ENCODE results near the gene CTXN1. TPM values are rescaled to one million over a fixed set of nuclear protein-coding genes. Genes with fewer than 3 reads are reported as not detected.
"Not testable (repeated sequence)": the region's sequence is repeated elsewhere in the genome, so short reads cannot be mapped to it uniquely, and the experiment has no call there.

Gene CTXN1
- total RNA-seq, 1 donor from 2014 or later, result not detected

DNA sequence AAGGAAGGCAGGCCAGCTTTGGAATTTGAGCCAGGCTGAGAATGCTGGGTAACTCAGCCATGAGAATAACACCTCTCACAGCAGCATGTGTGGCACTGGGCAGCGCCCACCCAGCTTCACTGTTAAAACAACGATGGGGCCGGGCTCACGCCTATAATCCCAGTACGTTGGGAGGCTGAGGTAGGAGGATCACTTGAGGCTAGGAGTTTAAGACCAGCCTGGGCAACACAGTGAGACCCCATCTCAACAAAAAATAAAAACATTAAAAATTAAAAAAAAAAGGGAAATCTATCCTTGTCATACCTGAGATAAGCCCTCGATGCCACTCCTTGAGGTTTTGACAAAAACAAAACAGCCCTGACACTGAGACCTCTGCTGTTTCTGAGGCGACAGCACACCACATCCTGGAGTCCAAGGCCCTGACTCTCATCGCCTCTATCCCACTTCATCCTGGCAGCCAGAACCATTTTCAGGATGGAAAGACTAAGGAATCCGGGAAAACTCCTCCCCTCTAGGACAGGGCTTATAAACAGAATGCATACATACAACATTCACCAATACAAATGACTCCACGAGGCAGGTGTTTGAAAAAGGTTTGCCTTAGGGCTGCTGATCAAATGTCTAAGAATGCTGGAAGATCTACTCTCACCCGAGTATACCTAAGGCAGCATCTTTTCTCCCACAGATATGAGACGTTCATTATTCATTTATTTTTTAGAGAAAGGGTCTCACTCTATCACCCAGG, 40.2 kb upstream of the CTXN1 start:
- Mint-ChIP-seq H3K27me3 (no peaks in the 10 kb centered on the region), H3K9me3 (no peaks in the 10 kb centered on the region), H3K4me3 (no peak overlapping the region), H3K4me1 (peaks cover 1% of the 10 kb centered on the region), H3K36me3 (ENCODE audit: low read depth) (peaks cover 81% of the 10 kb centered on the region), H3K27ac (no peak overlapping the region)
- TF ChIP-seq, protein P1, sequence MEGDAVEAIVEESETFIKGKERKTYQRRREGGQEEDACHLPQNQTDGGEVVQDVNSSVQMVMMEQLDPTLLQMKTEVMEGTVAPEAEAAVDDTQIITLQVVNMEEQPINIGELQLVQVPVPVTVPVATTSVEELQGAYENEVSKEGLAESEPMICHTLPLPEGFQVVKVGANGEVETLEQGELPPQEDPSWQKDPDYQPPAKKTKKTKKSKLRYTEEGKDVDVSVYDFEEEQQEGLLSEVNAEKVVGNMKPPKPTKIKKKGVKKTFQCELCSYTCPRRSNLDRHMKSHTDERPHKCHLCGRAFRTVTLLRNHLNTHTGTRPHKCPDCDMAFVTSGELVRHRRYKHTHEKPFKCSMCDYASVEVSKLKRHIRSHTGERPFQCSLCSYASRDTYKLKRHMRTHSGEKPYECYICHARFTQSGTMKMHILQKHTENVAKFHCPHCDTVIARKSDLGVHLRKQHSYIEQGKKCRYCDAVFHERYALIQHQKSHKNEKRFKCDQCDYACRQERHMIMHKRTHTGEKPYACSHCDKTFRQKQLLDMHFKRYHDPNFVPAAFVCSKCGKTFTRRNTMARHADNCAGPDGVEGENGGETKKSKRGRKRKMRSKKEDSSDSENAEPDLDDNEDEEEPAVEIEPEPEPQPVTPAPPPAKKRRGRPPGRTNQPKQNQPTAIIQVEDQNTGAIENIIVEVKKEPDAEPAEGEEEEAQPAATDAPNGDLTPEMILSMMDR (IDR thresholded peaks at IDR 0.05), result no peak
- POLR2A ChIA-PET, result no interaction called here
- intact Hi-C loops (cut with micrococcal nuclease), result no loop called here
- CTCF ChIA-PET, result interaction anchor here (1.0 kb wide), 1 partner anchor 22 kb away, joined by 3 read pairs; no protein-coding TSS in a partner anchor
- ATAC-seq (ENCODE audit: low read depth) (no peak), DNase-seq (no peak)

DNA sequence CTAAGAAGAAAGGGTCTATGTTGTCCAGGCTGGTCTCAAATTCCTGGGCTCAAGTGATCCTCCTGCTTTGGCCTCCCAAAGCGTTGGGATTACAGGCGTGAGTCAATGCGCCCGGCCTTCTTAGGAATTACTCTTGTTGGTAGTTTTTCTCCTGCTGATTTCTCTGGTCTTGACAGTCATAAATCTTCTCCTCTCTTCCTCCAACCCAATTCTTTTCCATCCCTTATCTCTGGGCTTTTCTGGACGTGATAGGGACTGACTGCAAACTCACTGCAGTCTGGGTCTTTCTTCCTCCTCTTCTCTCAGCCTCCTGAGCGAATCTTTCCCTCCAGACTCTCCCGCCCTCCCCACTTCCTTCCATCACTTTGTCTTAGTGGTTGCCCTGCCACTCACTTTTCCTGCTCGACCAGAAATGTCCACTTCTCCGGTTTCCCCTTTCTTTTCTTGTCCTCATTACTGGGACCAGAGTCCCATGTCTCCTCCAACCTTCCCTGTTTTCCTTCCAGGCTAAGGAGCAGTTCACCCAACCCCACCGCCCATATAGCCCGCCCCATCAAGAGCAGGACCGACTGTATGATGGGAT, 39.4 kb upstream of the CTXN1 start:
- H3K36me3 Mint-ChIP-seq (ENCODE audit: low read depth), result peaks cover 77% of the 10 kb centered on the region
- no peak overlapping the region for H3K4me3 Mint-ChIP-seq
- no peak for DNase-seq
- TF ChIP-seq, protein P1 (IDR thresholded peaks at IDR 0.05), result no peak
- ChIA-PET POLR2A (no interaction called here), CTCF (no interaction called here)
- H3K27ac Mint-ChIP-seq, result no peak overlapping the region
- no peaks in the 10 kb centered on the region for H3K27me3 Mint-ChIP-seq
- no peak for ATAC-seq (ENCODE audit: low read depth)
- no peaks in the 10 kb centered on the region for H3K4me1 Mint-ChIP-seq
- no peaks in the 10 kb centered on the region for H3K9me3 Mint-ChIP-seq
- intact Hi-C loops (cut with micrococcal nuclease), result no loop called here

DNA sequence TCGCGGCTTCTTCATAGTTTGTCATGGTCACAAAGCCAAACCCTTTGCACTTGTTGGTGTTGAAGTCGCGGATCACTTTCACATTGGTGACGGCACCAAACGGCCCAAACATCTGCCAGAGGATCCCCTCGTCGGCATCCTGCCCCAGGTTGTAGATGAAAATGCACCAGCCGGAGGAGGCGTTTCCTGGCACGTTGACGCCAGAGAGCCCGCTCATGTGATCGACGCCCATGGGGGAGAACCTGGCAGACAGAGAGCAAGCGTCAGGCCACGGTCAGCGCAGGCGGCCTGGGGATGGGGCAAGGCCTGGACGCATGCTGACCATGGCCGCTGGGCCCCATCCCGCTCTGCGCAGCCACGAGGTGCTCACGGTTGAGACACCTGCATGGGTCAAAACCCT, 37.6 kb upstream of the CTXN1 start:
- TF ChIP-seq, protein P1 (IDR thresholded peaks at IDR 0.05), result no peak
- H3K4me3 Mint-ChIP-seq, result no peak overlapping the region
- H3K36me3 Mint-ChIP-seq (ENCODE audit: low read depth), result peaks cover 74% of the 10 kb centered on the region
- no peaks in the 10 kb centered on the region for H3K4me1 Mint-ChIP-seq
- ChIA-PET POLR2A (no interaction called here), CTCF (no interaction called here)
- ATAC-seq (ENCODE audit: low read depth) (no peak), DNase-seq (no peak)
- H3K27me3 Mint-ChIP-seq, result no peaks in the 10 kb centered on the region
- no peaks in the 10 kb centered on the region for H3K9me3 Mint-ChIP-seq
- H3K27ac Mint-ChIP-seq, result no peak overlapping the region
- intact Hi-C loops (cut with micrococcal nuclease), result no loop called here

DNA sequence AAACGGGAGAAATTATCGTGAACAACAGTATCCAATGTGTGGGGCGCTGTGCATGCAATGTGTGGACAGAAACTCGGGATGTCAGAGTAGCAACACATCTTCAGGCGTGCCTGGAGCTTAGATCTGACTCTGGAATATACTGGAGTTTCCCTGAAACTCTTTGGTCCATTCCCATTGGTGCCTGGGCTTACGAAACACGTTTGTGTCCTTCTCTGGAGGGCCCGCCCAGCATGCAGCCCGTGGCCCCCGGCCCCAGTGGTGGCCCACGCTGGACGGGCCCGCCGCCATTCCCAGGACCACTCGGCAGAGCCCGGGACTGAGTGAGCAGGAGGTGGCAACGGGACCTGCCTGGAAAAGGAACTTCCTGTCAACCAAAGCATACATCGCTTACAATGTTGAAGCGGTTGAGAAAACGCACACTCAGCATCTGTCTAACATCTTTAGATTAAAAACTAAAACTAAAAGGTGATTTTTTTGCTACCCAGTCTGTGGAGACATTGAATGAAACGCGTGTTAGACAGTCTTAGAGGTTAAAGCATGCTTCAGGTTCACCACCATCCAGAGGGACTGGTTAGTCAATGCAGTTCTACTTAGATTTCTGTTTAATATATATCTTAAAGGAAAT, 36.8 kb upstream of the CTXN1 start:
- Mint-ChIP-seq H3K9me3 (no peaks in the 10 kb centered on the region), H3K4me1 (no peaks in the 10 kb centered on the region), H3K27ac (no peak overlapping the region), H3K27me3 (no peaks in the 10 kb centered on the region), H3K4me3 (no peak overlapping the region), H3K36me3 (ENCODE audit: low read depth) (peaks cover 76% of the 10 kb centered on the region)
- intact Hi-C loops (cut with micrococcal nuclease), result no loop called here
- ChIA-PET POLR2A (no interaction called here), CTCF (no interaction called here)
- ATAC-seq (ENCODE audit: low read depth) (no peak), DNase-seq (no peak)
- TF ChIP-seq, protein P1 (IDR thresholded peaks at IDR 0.05), result no peak

DNA sequence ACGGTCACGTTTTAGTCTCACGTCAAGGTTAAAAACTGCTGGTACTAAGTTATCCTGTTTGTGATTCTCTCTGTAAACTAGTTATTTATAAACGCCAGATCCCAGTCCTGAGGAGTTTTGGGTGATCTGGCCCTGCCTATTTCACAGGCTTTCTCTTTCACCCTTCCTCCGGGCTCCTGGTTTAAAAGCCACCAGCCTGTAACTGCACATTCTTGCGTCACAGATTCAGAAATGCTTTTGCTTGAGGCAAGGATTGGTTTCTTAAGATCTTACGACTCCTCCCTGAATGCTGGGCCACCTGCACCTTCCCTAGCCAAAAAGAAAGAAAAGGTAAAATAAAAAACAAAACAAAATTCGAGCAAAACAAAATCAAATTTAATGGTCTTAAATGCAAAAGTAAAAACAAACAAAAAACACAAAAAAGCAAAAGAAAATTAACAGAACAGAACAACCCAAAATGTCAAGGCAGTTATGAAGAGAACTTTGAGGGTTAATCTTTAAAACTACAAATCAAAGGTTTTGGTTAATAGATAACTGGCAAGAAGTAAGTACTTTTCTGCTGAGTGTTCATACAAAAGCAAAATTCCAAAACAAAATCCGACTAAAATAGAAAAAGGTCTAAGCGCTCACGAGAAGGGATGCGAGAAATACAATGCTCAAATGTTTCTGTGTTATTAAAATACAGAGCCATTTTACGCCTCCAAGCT, 36.1 kb upstream of the CTXN1 start:
- H3K36me3 Mint-ChIP-seq (ENCODE audit: low read depth), result peaks cover 69% of the 10 kb centered on the region
- ATAC-seq (ENCODE audit: low read depth), result no peak
- TF ChIP-seq, protein P1 (IDR thresholded peaks at IDR 0.05), result no peak
- POLR2A ChIA-PET, result no interaction called here
- H3K4me3 Mint-ChIP-seq, result no peak overlapping the region
- no peaks in the 10 kb centered on the region for H3K27me3 Mint-ChIP-seq
- no peaks in the 10 kb centered on the region for H3K9me3 Mint-ChIP-seq
- CTCF ChIA-PET, result no interaction called here
- no peak overlapping the region for H3K27ac Mint-ChIP-seq
- DNase-seq, result no peak
- intact Hi-C loops (cut with micrococcal nuclease), result no loop called here
- H3K4me1 Mint-ChIP-seq, result no peaks in the 10 kb centered on the region

DNA sequence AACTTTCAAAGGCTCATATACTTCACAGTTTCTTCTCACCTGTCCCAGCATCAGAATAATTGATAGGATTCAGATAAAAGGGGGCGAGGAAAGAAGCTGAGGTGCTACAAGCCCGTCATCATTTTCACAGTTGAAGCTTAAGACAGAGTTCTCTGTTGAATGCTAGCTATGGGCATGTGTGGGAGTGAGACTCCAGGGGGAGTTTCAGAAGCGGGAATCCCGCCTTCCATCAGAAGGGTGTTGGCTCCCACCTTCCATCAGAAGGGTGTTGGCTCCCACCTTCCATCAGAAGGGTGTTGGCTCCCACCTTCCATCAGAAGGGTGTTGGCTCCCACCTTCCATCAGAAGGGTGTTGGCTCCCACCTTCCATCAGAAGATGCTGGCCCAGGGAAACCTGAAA, 35.1 kb upstream of the CTXN1 start:
- H3K4me1 Mint-ChIP-seq; H3K27me3 Mint-ChIP-seq; DNase-seq; ATAC-seq (ENCODE audit: low read depth); intact Hi-C loops (cut with micrococcal nuclease); H3K27ac Mint-ChIP-seq; POLR2A ChIA-PET; H3K4me3 Mint-ChIP-seq; H3K9me3 Mint-ChIP-seq: not testable (repeated sequence)
- H3K36me3 Mint-ChIP-seq (ENCODE audit: low read depth), result peaks cover 62% of the 10 kb centered on the region
- CTCF ChIA-PET, result interaction anchor here (1.6 kb wide), 1 partner anchor 14 kb away, joined by 3 read pairs; no protein-coding TSS in a partner anchor
